AG04450 (cell line): Measurements from ENCODE around the gene ZNF280C. TPM values are rescaled to one million over a fixed set of nuclear protein-coding genes. Genes with fewer than 3 reads are reported as not detected.

Experiments used
- CTCF ChIA-PET: fragments of 300-600, 350-600 bp; formaldehyde crosslinking; extraction: SDS; loops from one replicate; lab custom pipeline; 2022; ENCODE audit warnings: antibody characterized with exemption, inconsistent platforms; lab: Charles Lee
- POLR2A ChIA-PET: fragments of 350-600 bp; formaldehyde crosslinking; extraction: SDS; loops from one replicate; lab custom pipeline; 2021; ENCODE audit warnings: antibody characterized with exemption, inconsistent platforms; lab: Yijun Ruan, JAX
- DNase-seq: peaks from one replicate; pipeline ENCODE4 v3.0.0-alpha.2; 2011; ENCODE audit warnings: low read depth, low spot score
- H3K27ac ChIP-seq: one replicate; pipeline ENCODE4 v1.5.1; 2012; ENCODE audit warnings: low read depth, low read length, control low read depth
- H3K27me3 ChIP-seq: one replicate; pipeline ENCODE4 v1.6.0; 2012; ENCODE audit warnings: low read length; ENCODE audit not compliant: control insufficient read depth, insufficient read depth
- H3K4me3 ChIP-seq: 2 replicates; pipeline ENCODE4 v1.5.1; 2011; ENCODE audit warnings: mild to moderate bottlenecking, low read depth, low read length, control low read depth
- H3K9me3 ChIP-seq: 2 replicates; pipeline ENCODE4 v1.5.1; 2012; ENCODE audit warnings: low read length; ENCODE audit not compliant: control insufficient read depth, insufficient read depth
- polyA plus RNA-seq: library from polyadenylated mRNA; depleted of rRNA; stranded (reverse); fragments of >200 nt; gene quantifications from 2 replicates; pipeline ENCODE4 v1.2.3, GENCODE V29; 2011; rRNA removed
- small RNA-seq: library from RNA; depleted of rRNA; stranded (forward); fragments of <200 nt; gene quantifications from one replicate; pipeline ENCODE3, GENCODE V24; 2012; ENCODE audit warnings: low read depth; ENCODE audit not compliant: insufficient read length
- TF ChIP-seq, protein P1 (sequence below): IDR thresholded peaks from 2 replicates; pipeline ENCODE4 v1.5.1; 2011; ENCODE audit warnings: low read depth, low read length, control low read depth, inconsistent platforms

The ZNF280C gene
- polyA plus RNA-seq, 1 experiment = 9.9 TPM

DNA sequence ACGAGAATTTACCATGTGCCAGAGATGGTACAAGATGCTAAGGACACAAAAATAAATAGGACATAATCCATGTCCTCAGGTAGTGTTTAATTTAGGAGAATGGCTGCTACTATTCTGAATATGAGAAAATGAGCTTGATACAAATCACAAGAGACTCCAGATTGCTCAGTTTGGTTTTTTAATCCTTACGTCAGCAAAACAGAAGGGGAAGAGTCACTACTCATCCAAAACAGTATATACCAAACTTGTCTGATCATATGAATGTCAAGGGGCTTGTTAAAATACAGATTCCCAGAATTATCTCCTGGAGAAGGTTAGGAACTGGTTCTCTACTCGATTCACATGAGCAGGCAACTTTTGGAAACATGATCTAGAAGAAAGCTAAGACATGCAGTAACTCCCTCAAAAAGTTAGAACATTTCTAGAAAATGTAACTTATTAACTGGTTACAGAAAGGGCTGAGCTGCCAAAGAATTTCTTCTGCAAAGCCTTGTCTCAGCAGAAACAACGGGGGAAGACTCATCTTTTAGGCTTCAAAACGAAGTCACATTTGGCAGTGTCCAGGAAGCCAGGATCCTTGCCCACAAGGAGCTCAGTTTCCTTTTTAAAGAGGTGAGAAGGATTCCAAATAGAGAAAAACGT lies 106.5 kb downstream of the ZNF280C start:
- CTCF ChIA-PET = no interaction called here
- H3K27ac ChIP-seq = no peak overlapping the region
- TF ChIP-seq, protein P1, sequence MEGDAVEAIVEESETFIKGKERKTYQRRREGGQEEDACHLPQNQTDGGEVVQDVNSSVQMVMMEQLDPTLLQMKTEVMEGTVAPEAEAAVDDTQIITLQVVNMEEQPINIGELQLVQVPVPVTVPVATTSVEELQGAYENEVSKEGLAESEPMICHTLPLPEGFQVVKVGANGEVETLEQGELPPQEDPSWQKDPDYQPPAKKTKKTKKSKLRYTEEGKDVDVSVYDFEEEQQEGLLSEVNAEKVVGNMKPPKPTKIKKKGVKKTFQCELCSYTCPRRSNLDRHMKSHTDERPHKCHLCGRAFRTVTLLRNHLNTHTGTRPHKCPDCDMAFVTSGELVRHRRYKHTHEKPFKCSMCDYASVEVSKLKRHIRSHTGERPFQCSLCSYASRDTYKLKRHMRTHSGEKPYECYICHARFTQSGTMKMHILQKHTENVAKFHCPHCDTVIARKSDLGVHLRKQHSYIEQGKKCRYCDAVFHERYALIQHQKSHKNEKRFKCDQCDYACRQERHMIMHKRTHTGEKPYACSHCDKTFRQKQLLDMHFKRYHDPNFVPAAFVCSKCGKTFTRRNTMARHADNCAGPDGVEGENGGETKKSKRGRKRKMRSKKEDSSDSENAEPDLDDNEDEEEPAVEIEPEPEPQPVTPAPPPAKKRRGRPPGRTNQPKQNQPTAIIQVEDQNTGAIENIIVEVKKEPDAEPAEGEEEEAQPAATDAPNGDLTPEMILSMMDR = no peak
- POLR2A ChIA-PET = no interaction called here
- H3K9me3 ChIP-seq = no peaks in the 10 kb centered on the region
- no peak for DNase-seq
- no peaks in the 10 kb centered on the region for H3K27me3 ChIP-seq
- no peak overlapping the region for H3K4me3 ChIP-seq

DNA sequence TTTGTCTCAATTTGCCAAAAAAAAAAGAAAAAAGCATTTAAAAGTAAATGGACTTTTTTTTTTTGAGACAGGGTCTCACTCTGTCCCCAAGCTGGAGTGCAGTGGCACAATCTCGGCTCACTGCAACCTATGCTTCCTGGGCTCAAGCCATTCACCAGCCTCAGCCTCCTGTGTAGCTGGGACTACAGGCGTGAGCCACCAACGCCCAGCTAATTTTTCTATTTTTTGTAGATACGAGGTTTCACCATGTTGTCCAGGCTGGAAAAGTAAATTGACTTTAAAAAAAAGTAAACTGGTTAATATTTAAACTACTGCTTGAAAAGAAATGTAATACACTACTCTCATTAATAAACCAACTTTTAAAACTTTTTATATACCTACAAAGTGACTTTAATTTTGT lies 108.9 kb downstream of the ZNF280C start:
- no peak for DNase-seq
- Histone ChIP-seq H3K27ac (no peak overlapping the region), H3K9me3 (no peaks in the 10 kb centered on the region), H3K4me3 (no peak overlapping the region), H3K27me3 (no peaks in the 10 kb centered on the region)
- CTCF ChIA-PET = no interaction called here
- TF ChIP-seq, protein P1 = no peak
- POLR2A ChIA-PET = interaction anchor here (0.7 kb wide), 1 partner anchor 73 kb away, joined by 3 read pairs; no protein-coding TSS in a partner anchor

- ChIA-PET CTCF (no interaction called here), POLR2A (no interaction called here)
- no peak overlapping the region for H3K4me3 ChIP-seq
- TF ChIP-seq, protein P1 = no peak
- H3K27me3 ChIP-seq = no peaks in the 10 kb centered on the region
- no peak for DNase-seq
- no peak overlapping the region for H3K27ac ChIP-seq
- H3K9me3 ChIP-seq = no peaks in the 10 kb centered on the region
These were observed 110.4 kb downstream of the ZNF280C start for GRCh38 chrX:130158311-130158710.

DNA sequence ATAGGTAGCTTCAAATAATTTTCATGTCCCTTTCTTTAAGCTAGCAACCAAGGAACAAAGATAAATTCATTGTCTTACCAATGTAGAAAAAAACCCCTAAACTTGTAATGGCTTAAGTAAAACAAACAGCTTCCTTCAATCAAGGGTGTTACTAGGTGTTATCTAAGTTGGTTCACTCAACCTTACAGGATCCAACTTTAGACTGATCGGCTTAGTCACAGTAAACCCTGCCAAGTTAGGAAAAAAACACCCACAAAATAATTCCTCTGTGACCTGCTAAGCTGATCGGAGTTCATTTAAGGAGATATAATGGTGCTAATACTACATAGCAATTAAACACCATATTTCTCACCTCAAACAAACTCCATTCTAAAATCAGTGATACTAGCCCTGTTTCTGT lies 113.1 kb downstream of the ZNF280C start:
- H3K9me3 ChIP-seq = no peaks in the 10 kb centered on the region
- H3K27ac ChIP-seq = no peak overlapping the region
- DNase-seq = no peak
- TF ChIP-seq, protein P1 = no peak
- no peaks in the 10 kb centered on the region for H3K27me3 ChIP-seq
- ChIA-PET CTCF (interaction anchor here (0.6 to 1.4 kb wide), 2 partner anchors 74 to 75 kb away, joined by 3 to 4 read pairs; no protein-coding TSS in a partner anchor), POLR2A (no interaction called here)
- H3K4me3 ChIP-seq = no peak overlapping the region

Small RNA genes lying within 50 kb of the gene (small RNA-seq; reads per million reads assigned to genes)
- not detected for gene RNU6-1130P

Other genes starting within 250 kb of the ZNF280C start
- gene ELF4, start 158.4 kb downstream of the ZNF280C start, polyA plus RNA-seq = 17.7 and 18.3 TPM in 2 replicates
- 31.1 and 39.3 TPM in 2 replicates for gene AIFM1, start 103.1 kb downstream of the ZNF280C start, polyA plus RNA-seq
- gene RAB33A, start 96.9 kb downstream of the ZNF280C start, polyA plus RNA-seq = 3.6 TPM in 2 replicates
- 18.7 and 20.7 TPM in 2 replicates for gene SLC25A14, start 71.0 kb upstream of the ZNF280C start, polyA plus RNA-seq
- not detected in 2 replicates for gene GPR119, start 116.8 kb upstream of the ZNF280C start, polyA plus RNA-seq
- gene RBMX2, start 133.1 kb upstream of the ZNF280C start, polyA plus RNA-seq = 20.3 and 24.0 TPM in 2 replicates